GM18526 (cell line): ENCODE measurements around the gene ABTB1.

Experiments
- POLR2A ChIP-seq: IDR thresholded peaks from 3 replicates; pipeline ENCODE4 v1.6.1; 2011; ENCODE audit not compliant: insufficient read length; ENCODE audit errors: extremely low read depth

The ABTB1 gene

DNA sequence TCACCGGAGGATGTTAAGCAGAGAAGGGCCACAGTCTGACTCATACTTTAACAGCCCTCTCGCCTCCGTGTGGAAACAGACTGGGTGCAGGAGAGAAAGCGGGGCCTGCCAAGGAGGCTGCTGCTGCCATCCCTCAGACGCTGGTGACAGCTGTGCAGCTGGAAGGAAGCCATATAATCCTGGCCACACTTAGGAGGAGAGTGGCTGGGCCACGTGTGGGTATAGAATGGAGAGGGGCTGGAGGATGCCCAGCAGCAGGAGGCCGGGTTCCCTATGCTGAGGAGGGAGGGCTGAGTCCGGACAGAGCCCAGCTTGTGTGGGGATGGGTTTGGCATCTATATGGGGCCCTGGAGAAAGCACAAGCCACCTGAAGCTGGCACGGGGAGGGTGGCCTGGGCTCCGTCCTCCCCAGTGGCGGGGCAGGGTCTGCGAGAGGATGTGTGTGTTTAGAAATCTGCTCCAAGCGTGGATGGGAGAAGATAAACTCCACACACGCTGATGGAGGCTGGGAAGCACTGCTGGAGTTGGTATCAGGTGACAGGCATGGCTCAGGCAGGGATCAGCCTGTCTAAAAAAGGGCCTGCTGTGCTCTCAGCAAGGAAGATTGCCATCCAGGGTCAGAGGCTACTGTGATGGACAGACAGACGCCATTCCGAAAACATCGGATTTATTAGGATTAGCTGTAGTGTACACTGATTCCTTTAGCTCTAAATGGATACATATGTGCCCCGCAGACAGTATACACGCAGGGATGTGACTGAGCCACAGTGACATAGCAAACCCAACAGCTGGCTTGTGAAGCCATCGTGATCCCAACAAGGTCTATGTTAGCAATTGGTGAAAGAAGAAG lies 15.9 kb downstream of the ABTB1 start:
- no peak for TF ChIP-seq POLR2A

DNA sequence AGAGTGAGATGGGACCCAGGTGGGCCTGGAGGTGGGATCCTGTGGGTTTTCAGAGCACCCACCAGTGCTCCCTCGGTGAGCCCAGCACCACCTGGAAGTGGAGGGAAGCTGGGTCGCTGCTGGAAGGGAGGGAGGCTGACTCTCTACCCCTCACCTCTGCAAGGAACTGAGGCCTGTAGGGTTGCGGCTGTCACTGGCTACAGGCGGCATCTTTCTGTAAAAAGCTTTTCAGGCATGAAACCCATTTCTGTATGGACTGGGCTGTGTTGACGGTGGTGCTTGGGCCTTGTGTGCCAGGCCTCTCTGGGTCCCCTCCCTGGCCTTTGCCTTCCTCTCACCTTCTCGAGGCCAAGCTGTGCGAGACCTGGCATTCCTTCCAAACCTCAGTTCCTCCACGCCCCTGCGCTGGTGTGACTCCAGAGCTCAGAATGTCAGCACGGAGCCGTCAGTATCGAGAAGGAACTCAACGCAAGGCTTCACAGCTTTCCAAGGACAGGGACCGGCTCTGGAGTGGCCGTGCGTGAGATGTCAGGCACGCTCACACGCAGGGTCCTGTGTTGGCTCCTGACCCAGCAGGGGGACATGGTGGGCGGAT lies 16.6 kb downstream of the ABTB1 start:
- no peak for TF ChIP-seq POLR2A

GRCh38 chr3:127690106-127690505 lies 17.4 kb downstream of the ABTB1 start:
- TF ChIP-seq POLR2A: no peak

DNA sequence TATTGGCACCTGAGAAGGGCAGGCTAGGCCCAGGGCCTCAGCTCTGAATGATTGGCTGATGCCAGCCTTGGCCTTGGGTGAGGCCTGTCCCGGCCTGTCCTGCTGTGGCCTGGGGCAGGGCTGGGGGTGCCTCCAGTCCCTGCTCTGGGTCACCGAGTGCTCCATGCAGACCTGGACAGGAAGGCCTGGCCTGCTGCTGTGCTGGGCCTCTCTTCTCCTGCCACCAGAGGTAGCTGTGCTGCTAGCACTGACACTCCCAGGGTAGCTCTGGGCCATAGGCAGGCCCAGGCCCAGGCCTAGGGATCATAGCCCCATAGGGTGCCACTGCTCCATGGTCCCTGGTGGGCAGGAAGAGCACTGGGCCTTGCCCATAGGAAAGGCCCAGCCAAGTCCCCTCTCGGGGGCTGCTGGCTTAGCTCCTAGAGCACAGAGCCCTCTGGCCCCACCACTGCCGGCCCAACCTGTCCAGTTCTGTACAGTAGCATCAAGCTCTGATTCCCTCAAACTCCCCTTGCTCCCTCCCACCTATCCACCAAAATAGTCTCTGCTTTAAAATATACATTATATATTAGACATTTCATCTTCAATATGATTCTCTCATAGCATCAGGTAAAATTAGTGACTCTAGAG lies 18.2 kb downstream of the ABTB1 start:
- no peak for TF ChIP-seq POLR2A

GRCh38 chr3:127691489-127691888 lies 18.7 kb downstream of the ABTB1 start:
- no peak for TF ChIP-seq POLR2A

- TF ChIP-seq POLR2A: no peak
Measured at GRCh38 chr3:127691974-127692373, 19.2 kb downstream of the ABTB1 start.

DNA sequence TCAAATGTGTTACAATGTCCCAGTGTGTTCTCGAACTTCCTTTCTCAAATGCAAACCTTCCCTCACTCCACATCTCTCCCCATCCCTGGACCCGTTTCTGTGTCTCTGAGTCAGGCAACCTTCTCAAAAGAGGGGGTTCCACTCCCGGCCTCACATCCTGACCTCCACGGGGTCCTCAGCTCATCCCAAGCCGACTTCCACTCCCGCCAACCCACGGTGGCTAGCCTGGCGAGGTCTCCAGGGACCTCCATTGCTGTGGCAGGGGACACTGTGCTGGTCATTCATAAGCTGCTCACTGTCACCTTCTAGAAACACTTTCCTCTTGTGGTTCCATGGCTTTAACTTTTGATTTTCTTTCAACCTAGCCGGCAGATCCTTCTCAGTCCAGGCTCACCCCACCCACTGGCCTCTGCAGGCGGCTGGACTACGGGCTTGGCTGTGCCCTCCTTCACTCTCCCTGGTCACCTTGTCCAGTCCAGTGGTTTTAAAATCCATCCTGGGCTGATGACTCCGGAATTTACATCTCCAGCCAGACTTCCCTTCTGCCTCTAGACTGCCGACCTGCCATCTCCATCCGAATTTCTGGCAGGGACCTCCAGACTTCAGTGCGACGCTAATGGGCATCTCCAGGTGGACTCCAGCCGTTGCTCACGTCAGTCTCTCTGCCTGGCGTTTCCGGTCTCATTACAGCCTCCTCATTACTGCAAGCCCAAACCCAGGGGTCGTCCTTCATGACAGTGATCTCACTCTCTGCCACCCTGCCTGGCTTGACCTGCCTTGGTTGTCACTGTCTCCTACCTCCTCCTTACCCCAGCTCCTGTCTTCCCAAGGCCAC lies 20.0 kb downstream of the ABTB1 start:
- TF ChIP-seq POLR2A: no peak

DNA sequence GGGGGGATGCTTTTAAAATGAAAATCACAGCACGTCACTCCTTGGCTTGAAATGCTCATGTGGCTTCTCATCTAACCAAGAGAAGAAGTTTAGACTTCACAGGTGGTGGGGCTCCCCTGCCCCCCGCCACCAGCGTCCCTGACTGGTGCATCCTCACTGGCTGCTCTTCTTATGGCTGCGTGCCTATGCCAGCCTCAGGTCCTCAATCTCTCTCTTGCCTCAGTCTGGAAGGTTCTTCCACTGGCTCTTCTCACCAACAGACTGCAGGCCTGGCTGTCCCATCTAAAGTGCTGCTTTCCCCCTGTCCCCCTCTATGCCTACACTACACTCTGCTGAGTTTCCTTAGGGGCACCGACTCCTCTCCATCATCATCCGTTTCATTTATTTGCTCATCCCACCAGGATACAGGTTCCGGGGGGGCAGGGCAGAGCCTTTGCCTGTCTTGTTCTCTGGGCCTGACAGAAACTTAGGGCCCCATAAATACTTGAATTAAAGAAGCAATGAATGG lies 20.6 kb downstream of the ABTB1 start:
- no peak for TF ChIP-seq POLR2A

DNA sequence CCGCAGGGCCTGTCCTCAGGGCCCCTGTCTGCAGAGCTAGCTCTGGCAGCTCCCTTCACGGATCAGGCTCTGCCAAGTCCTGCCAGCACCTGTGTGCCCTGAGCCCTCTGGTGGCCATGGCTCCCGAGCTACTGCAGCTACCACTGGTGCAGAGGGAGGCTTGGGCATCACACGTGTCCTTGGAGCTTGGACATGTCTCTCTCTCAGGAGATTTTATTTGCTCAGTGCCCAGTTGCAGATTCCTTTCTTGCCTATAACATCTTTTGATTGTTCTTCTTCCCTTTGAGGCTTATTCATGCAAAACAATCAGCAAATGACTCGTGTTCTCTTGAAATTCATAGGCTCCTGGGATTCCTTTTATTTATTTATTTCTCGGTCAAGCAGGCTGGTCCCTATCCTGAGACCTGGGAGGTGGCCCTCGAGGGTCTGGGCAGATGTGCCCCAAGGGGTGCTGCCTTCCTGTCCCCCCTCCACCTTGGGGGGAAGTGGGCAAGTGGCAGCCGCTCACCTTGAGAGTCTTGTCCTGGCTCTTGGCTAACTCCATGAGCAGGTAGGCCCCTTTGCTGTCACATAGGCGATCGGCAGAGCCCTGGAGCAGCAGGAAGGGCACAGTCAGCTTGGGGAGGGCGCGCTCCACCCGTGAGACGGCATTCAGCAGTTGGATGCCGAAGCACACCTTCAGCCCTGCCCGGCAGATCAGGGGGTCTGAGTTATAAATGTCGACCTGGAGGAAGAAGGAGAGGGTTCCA lies 21.9 kb downstream of the ABTB1 start:
- no peak for TF ChIP-seq POLR2A

GRCh38 chr3:127697551-127698240 lies 24.9 kb downstream of the ABTB1 start:
- no peak for TF ChIP-seq POLR2A

DNA sequence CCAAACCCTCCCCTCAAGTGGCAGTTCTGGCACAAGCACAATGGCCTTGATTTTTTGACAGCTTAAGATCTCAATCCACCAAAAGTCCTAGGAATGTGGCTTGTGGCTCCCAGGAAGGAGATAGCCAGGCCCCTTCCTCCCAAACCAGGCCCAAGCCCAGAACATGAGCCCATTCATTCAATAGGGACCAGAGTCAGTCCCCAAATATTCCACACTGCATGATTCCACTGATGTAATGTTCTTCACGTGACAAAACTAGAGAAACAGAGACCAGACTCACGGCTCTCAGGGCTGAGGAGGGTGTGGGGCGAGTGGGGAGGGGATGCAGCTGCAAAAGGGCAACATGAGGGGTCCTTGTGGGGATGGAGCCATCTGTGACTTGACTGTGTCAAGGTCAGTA lies 25.5 kb downstream of the ABTB1 start:
- no peak for TF ChIP-seq POLR2A

GRCh38 chr3:127698691-127699415 lies 26.1 kb downstream of the ABTB1 start:
- no peak for TF ChIP-seq POLR2A
